HEK293 (cell line): Measurements from ENCODE around the gene SUCNR1.

Experiments used
- CTCF ChIA-PET: fragments of 350-600 bp; formaldehyde crosslinking; extraction: SDS; loops from one replicate; lab custom pipeline; 2021; ENCODE audit warnings: antibody characterized with exemption; lab: Yijun Ruan, JAX
- POLR2A ChIA-PET: fragments of 300-600 bp; formaldehyde crosslinking; extraction: SDS; loops from one replicate; lab custom pipeline; 2020; ENCODE audit warnings: antibody characterized with exemption, inconsistent platforms; lab: Yijun Ruan, JAX
- H3K27ac ChIP-seq: fragments of 200-500 bp; sonication (Bioruptor generic); 2 replicates; pipeline ENCODE4 v1.5.1; 2014; ENCODE audit warnings: low read depth, low read length, control low read depth, inconsistent platforms; ENCODE audit errors: extremely low read depth
- H3K36me3 ChIP-seq, 2 experiments: fragments of 200-500 bp in 1 of 2; sonication (Bioruptor generic) in 1 of 2; 1 replicate in 1 of 2; 2 replicates in 1 of 2; pipeline ENCODE4 v1.5.1; 2014 to 2017; ENCODE audit warnings: inconsistent platforms in 2 of 2, low read length in 2 of 2; ENCODE audit not compliant: control insufficient read depth in 2 of 2, insufficient read depth in 1 of 2
- H3K4me1 ChIP-seq: fragments of 200-500 bp; sonication (Bioruptor generic); 2 replicates; pipeline ENCODE4 v1.5.1; 2014; ENCODE audit warnings: mild to moderate bottlenecking, low read length, inconsistent platforms; ENCODE audit not compliant: control insufficient read depth, insufficient read depth
- H3K4me3 ChIP-seq: 2 replicates; pipeline ENCODE4 v1.5.1; 2011; ENCODE audit warnings: low read depth, mild to moderate bottlenecking, control low read depth, low read length, moderate library complexity
- H3K9me3 ChIP-seq: fragments of 200-500 bp; sonication (Bioruptor generic); 2 replicates; pipeline ENCODE4 v1.5.1; 2014; ENCODE audit warnings: low read depth, low read length, inconsistent platforms; ENCODE audit not compliant: control insufficient read depth, insufficient read depth
- AEBP2 ChIP-seq: fragments of 450-650 bp; formaldehyde crosslinking; IDR thresholded peaks from 2 replicates; pipeline ENCODE4 v1.5.1; 2016; ENCODE audit warnings: missing biosample characterization, missing genetic modification characterization, borderline replicate concordance
- HOXA7 ChIP-seq: sonication (generic); formaldehyde crosslinking; IDR thresholded peaks from 2 replicates; pipeline ENCODE4 v1.8.1; 2022; ENCODE audit warnings: missing genetic modification reagents, borderline replicate concordance
- SETDB1 ChIP-seq: IDR thresholded peaks from one replicate; pipeline ENCODE4 v1.6.1; 2017; ENCODE audit warnings: mild to moderate bottlenecking, low read length, moderate library complexity, mixed read lengths; ENCODE audit not compliant: insufficient read length
- SP2 ChIP-seq: fragments of 450-650 bp; formaldehyde crosslinking; IDR thresholded peaks from 2 replicates; pipeline ENCODE4 v1.5.1; 2016; ENCODE audit warnings: missing biosample characterization, missing genetic modification characterization
- TCF7L2 ChIP-seq: IDR thresholded peaks from 2 replicates; pipeline ENCODE4 v1.6.1; 2011; ENCODE audit warnings: low read depth, mild to moderate bottlenecking, inconsistent platforms, low read length, moderate library complexity, borderline replicate concordance
- ZBTB6 ChIP-seq: fragments of 450-650 bp; formaldehyde crosslinking; IDR thresholded peaks from 2 replicates; pipeline ENCODE4 v1.5.1; 2017; ENCODE audit warnings: missing biosample characterization, missing genetic modification characterization
- ZFP69B ChIP-seq: fragments of 450-650 bp; formaldehyde crosslinking; IDR thresholded peaks from 2 replicates; pipeline ENCODE4 v1.5.1; 2016; ENCODE audit warnings: missing biosample characterization, missing genetic modification characterization
- ZNF157 ChIP-seq: fragments of 450-650 bp; formaldehyde crosslinking; IDR thresholded peaks from 2 replicates; pipeline ENCODE4 v1.5.1; 2016; ENCODE audit warnings: missing biosample characterization, missing genetic modification characterization
- ZNF248 ChIP-seq: fragments of 450-650 bp; formaldehyde crosslinking; IDR thresholded peaks from 2 replicates; pipeline ENCODE4 v1.5.1; 2017; ENCODE audit warnings: missing biosample characterization, missing genetic modification characterization
- ZNF274 ChIP-seq, 2 experiments: fragments of 200-500 bp in 1 of 2; fragments of 450-650 bp in 1 of 2; sonication (Bioruptor generic) in 1 of 2; formaldehyde crosslinking in 1 of 2; IDR thresholded peaks; 2 replicates each; pipeline versions ENCODE4 v1.5.1 to v1.6.1; 2014 to 2016; ENCODE audit warnings: borderline replicate concordance in 1 of 2, inconsistent platforms in 1 of 2, low read length in 1 of 2, missing biosample characterization in 1 of 2, missing genetic modification characterization in 1 of 2
- ZNF510 ChIP-seq: fragments of 450-650 bp; formaldehyde crosslinking; IDR thresholded peaks from 2 replicates; pipeline ENCODE4 v1.5.1; 2018; ENCODE audit warnings: mild to moderate bottlenecking, missing genetic modification characterization, missing biosample characterization; ENCODE audit not compliant: insufficient replicate concordance
- ZNF558 ChIP-seq: fragments of 450-650 bp; formaldehyde crosslinking; IDR thresholded peaks from 2 replicates; pipeline ENCODE4 v1.5.1; 2016; ENCODE audit warnings: missing biosample characterization, missing genetic modification characterization
- ZNF596 ChIP-seq: fragments of 450-650 bp; IDR thresholded peaks from 2 replicates; pipeline ENCODE4 v1.5.0; 2018; ENCODE audit warnings: missing biosample characterization, mild to moderate bottlenecking, missing genetic modification characterization, moderate library complexity
- ZNF660 ChIP-seq: fragments of 450-650 bp; IDR thresholded peaks from 2 replicates; pipeline ENCODE4 v1.5.1; 2018; ENCODE audit warnings: missing biosample characterization, mild to moderate bottlenecking, missing genetic modification characterization
- ZNF677 ChIP-seq: fragments of 450-650 bp; IDR thresholded peaks from 2 replicates; pipeline ENCODE4 v1.5.0; 2018; ENCODE audit warnings: missing biosample characterization, mild to moderate bottlenecking, missing genetic modification characterization, moderate library complexity
- ZNF747 ChIP-seq: fragments of 450-650 bp; formaldehyde crosslinking; IDR thresholded peaks from 2 replicates; pipeline ENCODE4 v1.5.1; 2016; ENCODE audit warnings: missing biosample characterization, missing genetic modification characterization
- ZNF776 ChIP-seq: fragments of 450-650 bp; formaldehyde crosslinking; IDR thresholded peaks from 2 replicates; pipeline ENCODE4 v1.5.0; 2017; ENCODE audit warnings: missing biosample characterization, missing genetic modification characterization, borderline replicate concordance
- ZSCAN30 ChIP-seq: fragments of 450-650 bp; IDR thresholded peaks from 2 replicates; pipeline ENCODE4 v1.5.1; 2018; ENCODE audit warnings: missing biosample characterization, mild to moderate bottlenecking, missing genetic modification characterization, moderate library complexity
- TF ChIP-seq, protein P1 (sequence below): fragments of 450-650 bp; formaldehyde crosslinking; IDR thresholded peaks from 2 replicates; pipeline ENCODE4 v1.5.1; 2016; ENCODE audit warnings: missing biosample characterization, missing genetic modification characterization, borderline replicate concordance
- TF ChIP-seq, protein P2 (sequence below): fragments of 450-650 bp; formaldehyde crosslinking; IDR thresholded peaks from 2 replicates; pipeline ENCODE4 v1.5.1; 2017; ENCODE audit warnings: missing biosample characterization, missing genetic modification characterization

The SUCNR1 gene

GRCh38 chr3:151891721-151892120, 18.3 kb downstream of the SUCNR1 start:
- POLR2A ChIA-PET, result no interaction called here
- TF ChIP-seq TCF7L2 (no peak), ZNF776 (tag by site-specific recombination) (no peak), AEBP2 (tag by site-specific recombination) (no peak), ZNF660 (no peak), ZNF274 (IDR thresholded peaks at IDR 0.05; ENCODE audit: low read length) (no peak), ZNF274 (tag by site-specific recombination; IDR thresholded peaks at IDR 0.05; ENCODE audit: borderline replicate concordance) (no peak), ZFP69B (tag by site-specific recombination) (no peak), ZNF510 (tag by site-specific recombination) (no peak), ZNF558 (tag by site-specific recombination) (no peak), ZNF248 (tag by site-specific recombination) (no peak), ZNF157 (no peak), HOXA7 (CRISPR knock-in tag) (no peak), ZSCAN30 (tag by site-specific recombination) (no peak), SETDB1 (no peak), ZNF596 (tag by site-specific recombination) (no peak), ZNF677 (tag by site-specific recombination) (no peak), ZNF747 (tag by site-specific recombination) (no peak), ZBTB6 (no peak), SP2 (tag by site-specific recombination) (no peak)
- TF ChIP-seq, protein P1, sequence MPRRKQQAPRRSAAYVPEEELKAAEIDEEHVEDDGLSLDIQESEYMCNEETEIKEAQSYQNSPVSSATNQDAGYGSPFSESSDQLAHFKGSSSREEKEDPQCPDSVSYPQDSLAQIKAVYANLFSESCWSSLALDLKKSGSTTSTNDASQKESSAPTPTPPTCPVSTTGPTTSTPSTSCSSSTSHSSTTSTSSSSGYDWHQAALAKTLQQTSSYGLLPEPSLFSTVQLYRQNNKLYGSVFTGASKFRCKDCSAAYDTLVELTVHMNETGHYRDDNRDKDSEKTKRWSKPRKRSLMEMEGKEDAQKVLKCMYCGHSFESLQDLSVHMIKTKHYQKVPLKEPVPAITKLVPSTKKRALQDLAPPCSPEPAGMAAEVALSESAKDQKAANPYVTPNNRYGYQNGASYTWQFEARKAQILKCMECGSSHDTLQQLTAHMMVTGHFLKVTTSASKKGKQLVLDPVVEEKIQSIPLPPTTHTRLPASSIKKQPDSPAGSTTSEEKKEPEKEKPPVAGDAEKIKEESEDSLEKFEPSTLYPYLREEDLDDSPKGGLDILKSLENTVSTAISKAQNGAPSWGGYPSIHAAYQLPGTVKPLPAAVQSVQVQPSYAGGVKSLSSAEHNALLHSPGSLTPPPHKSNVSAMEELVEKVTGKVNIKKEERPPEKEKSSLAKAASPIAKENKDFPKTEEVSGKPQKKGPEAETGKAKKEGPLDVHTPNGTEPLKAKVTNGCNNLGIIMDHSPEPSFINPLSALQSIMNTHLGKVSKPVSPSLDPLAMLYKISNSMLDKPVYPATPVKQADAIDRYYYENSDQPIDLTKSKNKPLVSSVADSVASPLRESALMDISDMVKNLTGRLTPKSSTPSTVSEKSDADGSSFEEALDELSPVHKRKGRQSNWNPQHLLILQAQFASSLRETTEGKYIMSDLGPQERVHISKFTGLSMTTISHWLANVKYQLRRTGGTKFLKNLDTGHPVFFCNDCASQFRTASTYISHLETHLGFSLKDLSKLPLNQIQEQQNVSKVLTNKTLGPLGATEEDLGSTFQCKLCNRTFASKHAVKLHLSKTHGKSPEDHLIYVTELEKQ (tag by site-specific recombination), result no peak
- TF ChIP-seq, protein P2, sequence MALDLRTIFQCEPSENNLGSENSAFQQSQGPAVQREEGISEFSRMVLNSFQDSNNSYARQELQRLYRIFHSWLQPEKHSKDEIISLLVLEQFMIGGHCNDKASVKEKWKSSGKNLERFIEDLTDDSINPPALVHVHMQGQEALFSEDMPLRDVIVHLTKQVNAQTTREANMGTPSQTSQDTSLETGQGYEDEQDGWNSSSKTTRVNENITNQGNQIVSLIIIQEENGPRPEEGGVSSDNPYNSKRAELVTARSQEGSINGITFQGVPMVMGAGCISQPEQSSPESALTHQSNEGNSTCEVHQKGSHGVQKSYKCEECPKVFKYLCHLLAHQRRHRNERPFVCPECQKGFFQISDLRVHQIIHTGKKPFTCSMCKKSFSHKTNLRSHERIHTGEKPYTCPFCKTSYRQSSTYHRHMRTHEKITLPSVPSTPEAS (tag by site-specific recombination), result no peak
- TF ChIP-seq, all 188 proteins: peak for 0
- Histone ChIP-seq H3K27ac (no peak overlapping the region), H3K4me3 (no peak overlapping the region), H3K9me3 (no peaks in the 10 kb centered on the region), H3K4me1 (no peaks in the 10 kb centered on the region), H3K36me3 (no peaks in the 10 kb centered on the region)
- CTCF ChIA-PET, result no interaction called here
